ENCODE measurements around the gene CELF4.

- TF ChIP-seq SIN3A (IDR thresholded peaks at IDR 0.05; ENCODE audit: borderline replicate concordance, insufficient read depth, low read depth, low read length): no peak
- no peak for TF ChIP-seq CTCF (IDR thresholded peaks at IDR 0.05)
- no peak for TF ChIP-seq TCF7L2 (IDR thresholded peaks at IDR 0.05; ENCODE audit: low read depth, low read length)
- TF ChIP-seq POLR2AphosphoS5 (IDR thresholded peaks at IDR 0.05; ENCODE audit: low read depth, low read length): no peak
Observed at GRCh38 chr18:37551846-37552245, 13.8 kb downstream of the CELF4 start.
